ENCODE measurements around the gene BTBD18. TPM values are rescaled to one million over a fixed set of nuclear protein-coding genes. Genes with fewer than 3 reads are reported as not detected.

The BTBD18 gene
- total and polyA plus RNA-seq, 2 of the 13 experiments (the other 11 are each of a cell fraction or from before 2014, with no cell fraction given): not detected

GRCh38 chr11:57778318-57779037, 26.9 kb upstream of the BTBD18 start (continued):
- TF ChIP-seq ZKSCAN5 (CRISPR knock-in tag; IDR thresholded peaks at IDR 0.05): peak; percentile 83
- TF ChIP-seq PRDM4 (CRISPR knock-in tag; IDR thresholded peaks at IDR 0.05; ENCODE audit: borderline replicate concordance): no peak
- TF ChIP-seq ZNF773 (CRISPR knock-in tag; IDR thresholded peaks at IDR 0.05; ENCODE audit: borderline replicate concordance): no peak
- no peak for TF ChIP-seq GTF3A (CRISPR knock-in tag; conservative IDR thresholded peaks at IDR 0.05)
- no peak for TF ChIP-seq SRSF9 (IDR thresholded peaks at IDR 0.05; ENCODE audit: borderline replicate concordance, insufficient read depth, low read depth, low read length, poor library complexity, severe bottlenecking)
- no peak for TF ChIP-seq TCF7L2 (IDR thresholded peaks at IDR 0.05; ENCODE audit: low read depth, low read length)
- TF ChIP-seq ZNF580 (CRISPR knock-in tag; IDR thresholded peaks at IDR 0.05; ENCODE audit: borderline replicate concordance, low read depth): peak; percentile 52; the same call in 1 of the 2 replicates
- TF ChIP-seq NFE2L1 (CRISPR knock-in tag; IDR thresholded peaks at IDR 0.05; ENCODE audit: borderline replicate concordance): no peak
- TF ChIP-seq HIC2 (CRISPR knock-in tag; IDR thresholded peaks at IDR 0.05; ENCODE audit: low read depth): peak; percentile 31; the same call in 1 of the 2 replicates
- no peak for TF ChIP-seq GZF1 (CRISPR knock-in tag; IDR thresholded peaks at IDR 0.05)
- no peak for TF ChIP-seq ZNF274 (CRISPR knock-in tag; IDR thresholded peaks at IDR 0.05)
- no peak; the same call in 1 of the 2 replicates for TF ChIP-seq ZNF143 (CRISPR knock-in tag; IDR thresholded peaks at IDR 0.05)
- TF ChIP-seq GABPA (IDR thresholded peaks at IDR 0.05; ENCODE audit: low read depth, low read length): no peak
- TF ChIP-seq GABPA (CRISPR knock-in tag; IDR thresholded peaks at IDR 0.05; ENCODE audit: low read depth): peak; percentile 78
- TF ChIP-seq ELF3 (CRISPR knock-in tag; IDR thresholded peaks at IDR 0.05): peak; percentile 90
- TF ChIP-seq SMAD9 (CRISPR knock-in tag; IDR thresholded peaks at IDR 0.05): no peak
- TF ChIP-seq PITX1 (CRISPR knock-in tag; IDR thresholded peaks at IDR 0.05): peak; percentile 89
- peak; percentile 82; the same call in 1 of the 2 replicates for TF ChIP-seq FOXA3 (CRISPR knock-in tag; IDR thresholded peaks at IDR 0.05)
- no peak for TF ChIP-seq TOE1 (CRISPR knock-in tag; IDR thresholded peaks at IDR 0.05)
- TF ChIP-seq CENPX (CRISPR knock-in tag; IDR thresholded peaks at IDR 0.05): no peak
- peak; percentile 63; the same call in 1 of the 2 replicates for TF ChIP-seq ZSCAN31 (CRISPR knock-in tag; IDR thresholded peaks at IDR 0.05; ENCODE audit: low read depth)
- TF ChIP-seq ZSCAN25 (CRISPR knock-in tag; IDR thresholded peaks at IDR 0.05): peak; percentile 55
- TF ChIP-seq ZIK1 (CRISPR knock-in tag; IDR thresholded peaks at IDR 0.05; ENCODE audit: borderline replicate concordance, low read depth): no peak
- TF ChIP-seq ZNF782 (CRISPR knock-in tag; IDR thresholded peaks at IDR 0.05; ENCODE audit: borderline replicate concordance): no peak
- no peak for TF ChIP-seq ZNF264 (CRISPR knock-in tag; IDR thresholded peaks at IDR 0.05)
- TF ChIP-seq HDAC6 (IDR thresholded peaks at IDR 0.05; ENCODE audit: low read depth, low read length): no peak

Data from HepG2 (cell line).